CD4-positive, alpha-beta T cell treated with Interleukin-6 at 100 ng/mL for 8 hours (primary cell): ENCODE data around the gene RNF212B.
A peak's percentile ranks its signal among the peaks of the same experiment; 100 is the strongest.
"Not testable (repeated sequence)": the region's sequence is repeated elsewhere in the genome, so short reads cannot be mapped to it uniquely, and the experiment has no call there.

Source experiments
- DNase-seq: peaks from one replicate; pipeline ENCODE4 v3.0.0-alpha.2; 2020; ENCODE audit warnings: mixed read lengths, low spot score

RNF212B gene, protein sequence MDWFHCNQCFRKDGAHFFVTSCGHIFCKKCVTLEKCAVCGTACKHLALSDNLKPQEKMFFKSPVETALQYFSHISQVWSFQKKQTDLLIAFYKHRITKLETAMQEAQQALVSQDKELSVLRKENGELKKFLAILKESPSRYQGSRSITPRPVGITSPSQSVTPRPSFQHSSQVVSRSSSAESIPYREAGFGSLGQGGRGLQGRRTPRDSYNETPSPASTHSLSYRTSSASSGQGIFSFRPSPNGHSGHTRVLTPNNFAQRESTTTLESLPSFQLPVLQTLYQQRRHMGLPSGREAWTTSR

DNA sequence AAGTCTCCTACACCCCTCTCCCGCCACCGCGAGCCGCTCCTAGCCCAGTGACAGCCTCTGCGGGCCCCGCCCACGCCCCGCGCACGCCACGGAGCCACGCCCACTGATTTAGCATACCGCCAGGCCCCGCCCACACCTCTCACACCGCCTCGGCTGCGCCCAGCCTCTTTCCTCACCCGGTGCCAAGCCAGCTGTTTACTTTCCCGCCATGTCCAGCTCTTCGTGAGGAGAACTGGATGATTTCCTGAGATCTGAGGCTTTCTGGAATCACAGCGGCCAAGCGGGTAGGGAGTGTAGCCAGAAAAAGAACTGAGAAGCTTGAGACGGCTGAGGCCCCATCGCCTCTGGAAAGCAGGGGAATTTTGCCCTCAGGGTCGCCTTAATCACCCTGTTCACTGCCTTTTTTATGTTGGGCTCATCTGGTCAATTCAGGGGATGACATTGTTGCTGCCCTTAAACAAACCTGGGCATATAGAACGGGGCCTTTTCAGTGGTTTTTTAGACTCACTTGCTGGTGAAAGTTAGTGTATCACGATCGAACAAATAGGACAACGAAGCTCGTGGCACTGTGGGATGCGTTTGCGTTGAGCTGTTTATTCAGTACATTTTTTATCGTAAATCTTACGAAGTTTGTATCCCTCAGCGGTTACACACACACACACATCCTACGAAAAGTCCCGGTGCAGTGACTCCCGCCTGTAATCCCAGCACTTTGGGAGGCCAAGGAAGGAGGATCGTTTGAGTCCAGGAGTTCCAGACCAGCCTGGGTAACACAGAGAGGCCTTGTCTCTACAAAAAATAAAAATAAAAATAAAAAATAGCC lies at the start of gene RNF212B:
TSS of gene RNF212B (plus strand) at position 165 of the 823 bp plus-strand sequence. CDS start 2,410 bp downstream, outside the sequence.
- DNase-seq, result peak; percentile 51

DNA sequence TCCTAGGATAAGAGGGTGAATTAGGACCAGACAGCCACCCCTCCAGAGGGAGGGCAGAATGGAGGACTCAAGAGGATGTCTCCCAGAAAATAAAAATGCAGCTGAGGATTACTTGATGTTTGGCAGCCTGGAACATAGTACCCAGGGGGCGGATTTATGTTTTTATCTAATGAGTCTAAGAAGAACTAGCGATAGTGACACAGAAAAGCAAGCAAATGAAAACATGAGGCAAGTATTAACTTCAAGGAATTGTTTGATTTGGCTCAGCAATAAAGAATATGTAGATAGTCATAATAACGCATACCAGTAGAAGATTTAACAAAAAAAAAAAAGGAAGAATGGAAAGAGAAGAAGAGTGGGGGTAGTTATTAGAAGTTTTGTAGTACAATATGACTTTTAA lies 44.3 kb upstream of the RNF212B start:
- no peak for DNase-seq

DNA sequence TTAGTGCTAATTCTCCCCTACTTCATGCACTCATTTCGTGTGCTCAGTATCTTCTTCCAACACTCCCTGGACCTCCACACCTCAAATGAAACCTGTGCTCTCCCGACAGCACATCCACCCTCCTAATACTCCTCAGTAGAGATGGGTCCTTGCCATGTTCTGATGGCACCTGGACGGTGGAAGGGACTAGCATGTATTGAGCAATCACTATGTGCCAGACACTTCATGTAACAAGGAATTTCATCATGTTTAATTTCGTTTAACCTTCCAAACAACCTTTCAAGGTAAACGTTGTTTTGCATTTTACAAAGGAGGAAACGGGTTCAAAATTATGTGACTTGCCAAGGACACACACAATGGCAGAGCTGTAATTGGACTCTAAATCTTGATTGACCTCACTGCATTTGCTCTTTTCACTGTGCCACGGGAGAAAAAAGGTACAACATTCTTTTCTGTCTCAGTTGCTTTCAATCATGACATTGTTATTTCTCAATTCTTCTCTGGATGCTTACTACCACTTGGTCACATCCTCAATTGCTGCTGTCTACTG lies 42.1 kb upstream of the RNF212B start:
- no peak for DNase-seq

DNA sequence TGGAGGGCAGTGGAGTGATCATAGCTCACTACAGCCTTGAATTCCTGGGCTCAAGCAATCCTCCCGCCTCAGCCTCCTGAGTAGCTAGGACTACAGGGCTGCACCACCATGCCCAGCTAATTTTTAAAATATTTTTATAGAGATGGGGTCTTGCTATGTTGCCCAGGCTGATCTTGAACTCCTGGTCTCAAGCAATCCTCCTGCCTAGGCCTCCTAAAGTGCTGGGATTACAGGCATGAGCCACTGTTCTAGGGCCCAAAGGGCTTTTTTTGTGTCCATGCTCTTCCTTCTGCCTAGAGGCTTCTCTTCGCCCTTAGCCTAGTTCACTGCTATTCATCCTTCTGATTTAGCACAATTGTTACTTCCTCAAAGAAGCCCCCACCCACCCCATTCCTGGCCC lies 41.2 kb upstream of the RNF212B start:
- DNase-seq, result not testable (repeated sequence)

DNA sequence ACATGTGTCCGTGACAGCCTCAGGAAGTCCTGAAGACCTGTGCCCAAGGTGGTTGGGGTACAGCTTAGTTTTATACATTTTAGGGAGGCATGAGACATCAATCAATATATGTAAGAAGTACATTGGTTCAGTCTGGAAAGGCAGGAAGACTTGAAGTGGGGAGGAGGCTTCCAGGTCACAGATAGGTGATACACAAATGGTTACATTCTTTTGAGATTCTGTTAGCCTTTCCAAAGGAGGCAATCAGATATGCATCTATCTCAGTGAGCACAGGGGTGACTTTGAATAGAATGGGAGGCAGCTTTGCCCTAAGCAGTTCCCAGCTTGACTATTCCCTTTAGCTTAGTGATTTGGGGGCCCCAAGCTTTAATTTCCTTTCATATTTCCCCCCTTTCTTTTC lies 38.6 kb upstream of the RNF212B start:
- not testable (repeated sequence) for DNase-seq

DNA sequence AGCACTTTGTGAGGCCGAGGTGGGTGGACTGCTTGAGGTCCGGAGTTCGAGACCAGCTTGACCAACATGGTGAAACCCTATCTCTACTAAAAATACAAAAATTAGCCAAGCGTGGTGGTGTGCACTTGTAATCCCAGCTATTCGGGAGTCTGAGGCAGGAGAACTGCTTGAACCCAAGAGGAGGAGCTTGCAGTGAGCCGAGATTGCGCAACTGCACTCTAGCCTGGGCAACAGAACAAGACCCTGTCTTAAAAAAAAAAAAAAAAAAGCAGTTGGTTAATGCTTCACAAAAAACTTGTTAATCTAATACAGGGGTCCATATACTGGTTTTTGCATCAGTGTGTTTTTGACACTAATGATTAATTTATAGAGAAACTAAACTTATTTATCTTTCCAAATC lies 35.7 kb upstream of the RNF212B start:
- no peak for DNase-seq

DNA sequence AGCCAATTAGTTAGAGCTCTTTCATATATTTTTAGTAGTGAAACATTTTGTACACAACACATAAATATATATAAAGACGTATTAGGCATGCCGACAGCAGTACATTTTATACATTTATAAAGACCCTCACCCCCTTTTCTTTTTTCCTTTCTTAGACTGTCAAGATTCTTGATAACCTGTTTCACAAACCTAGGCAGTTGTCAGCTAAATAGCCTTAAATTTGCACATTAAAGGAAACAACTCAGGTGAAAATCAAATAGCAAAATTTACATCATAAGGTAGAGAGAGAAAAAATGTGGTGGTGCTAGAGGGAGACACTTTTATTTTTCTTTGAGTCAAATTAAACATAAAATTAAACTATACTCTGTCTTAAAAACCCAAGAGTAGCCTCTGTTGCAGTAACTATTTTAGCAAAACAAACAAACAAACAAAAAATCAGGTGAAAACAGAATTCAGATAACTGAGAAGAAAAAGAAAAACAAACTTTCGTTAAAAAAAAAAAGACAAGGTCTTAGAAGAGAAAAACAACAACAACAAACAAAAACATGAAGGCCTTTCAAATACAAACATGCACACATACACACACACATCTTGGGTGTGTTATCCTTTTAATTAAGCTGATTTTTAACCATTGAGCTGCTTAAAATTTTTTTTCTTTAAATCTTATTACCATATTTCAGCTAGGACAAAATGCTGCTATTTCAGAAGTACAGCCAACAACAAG lies 31.2 kb upstream of the RNF212B start:
- no peak for DNase-seq

DNA sequence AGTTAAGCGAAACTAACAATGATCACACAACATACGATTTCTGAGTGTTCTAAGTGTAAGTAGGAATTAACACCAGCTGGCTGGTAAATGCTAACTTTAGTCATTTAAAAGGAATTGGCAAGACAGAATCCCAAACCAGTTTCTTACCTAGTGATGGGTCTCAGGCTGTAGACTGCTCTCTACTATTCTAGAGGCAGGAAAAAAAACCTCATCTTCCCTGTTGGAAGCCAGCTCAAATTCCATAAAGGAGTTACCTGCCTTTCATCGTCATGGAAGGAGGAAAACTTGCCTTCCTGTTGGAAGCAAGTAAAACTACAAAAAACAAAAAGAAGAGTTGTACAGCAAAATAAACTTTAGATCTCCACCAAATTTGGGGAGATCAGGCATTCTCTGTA lies 30.6 kb upstream of the RNF212B start:
- DNase-seq, result no peak

DNA sequence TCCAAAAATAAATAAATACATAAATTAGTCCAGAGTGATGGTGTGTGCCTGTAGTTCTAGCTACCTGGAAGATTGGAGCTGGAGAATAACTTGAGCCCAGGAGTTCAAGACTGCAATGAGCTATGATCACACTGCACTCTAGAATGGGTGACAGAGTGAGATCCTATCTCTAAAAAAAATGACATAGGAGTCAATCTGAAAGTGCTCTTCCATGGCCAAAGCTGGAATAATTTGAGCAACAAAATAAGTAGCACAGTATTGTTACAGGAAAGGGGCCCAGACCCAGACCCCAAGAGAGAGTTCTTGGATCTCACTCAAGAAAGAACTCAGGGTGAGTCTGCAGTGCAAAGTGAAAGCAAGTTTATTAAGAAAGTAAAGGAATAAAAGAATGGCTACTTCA lies 29.4 kb upstream of the RNF212B start:
- DNase-seq, result no peak

DNA sequence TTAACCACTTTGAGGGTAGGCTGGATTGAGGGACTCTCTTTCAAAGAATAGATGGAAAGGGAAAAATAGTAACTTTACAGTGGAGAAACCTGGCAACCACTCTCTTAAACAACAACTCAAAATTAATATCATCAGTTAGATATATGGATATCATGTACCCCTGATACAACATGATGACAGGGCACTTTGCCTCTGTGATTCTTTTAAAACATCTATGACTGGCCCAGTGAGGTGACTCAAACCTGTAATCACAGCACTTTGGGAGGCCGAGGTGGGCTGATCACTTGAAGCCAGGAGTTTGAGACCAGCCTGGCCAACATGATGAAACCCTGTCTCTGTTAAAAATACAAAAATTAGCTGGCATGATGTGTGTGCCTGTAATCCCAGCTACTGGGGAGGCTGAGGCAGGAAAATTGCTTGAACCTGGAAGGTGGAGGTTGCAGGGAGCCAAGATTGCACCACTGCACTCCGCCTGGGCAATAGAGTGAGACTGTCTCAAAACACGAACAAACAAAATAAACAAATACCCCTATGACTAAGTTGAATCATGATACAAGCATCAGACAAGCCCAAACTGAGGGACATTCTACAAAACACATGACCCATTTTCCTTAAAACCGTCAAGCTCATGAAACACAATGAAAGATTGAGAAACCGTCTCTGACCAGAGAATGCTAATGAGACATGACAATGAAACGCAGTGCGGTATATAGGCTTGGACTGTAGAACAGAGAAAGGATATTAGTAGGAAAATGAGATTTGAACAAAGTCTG lies 27.9 kb upstream of the RNF212B start:
- DNase-seq, result no peak

DNA sequence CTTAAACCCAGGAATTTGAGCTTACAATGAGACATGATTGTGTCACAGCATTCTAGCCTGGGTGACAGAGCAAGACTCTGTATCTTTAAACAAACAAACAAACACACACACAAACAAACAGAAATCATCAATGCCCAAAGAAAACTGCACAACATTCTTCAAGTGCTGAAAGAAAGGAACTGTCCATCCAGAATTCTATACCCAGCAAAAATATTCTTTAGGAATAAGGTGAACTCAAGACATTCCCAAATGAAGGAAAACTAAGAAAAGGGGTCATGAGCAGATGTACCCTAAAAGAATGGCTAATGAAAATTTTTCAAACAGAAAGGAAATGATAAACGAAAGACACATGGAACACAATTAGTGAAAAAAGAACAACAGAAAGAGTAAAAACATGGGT lies 22.3 kb upstream of the RNF212B start:
- no peak for DNase-seq

DNA sequence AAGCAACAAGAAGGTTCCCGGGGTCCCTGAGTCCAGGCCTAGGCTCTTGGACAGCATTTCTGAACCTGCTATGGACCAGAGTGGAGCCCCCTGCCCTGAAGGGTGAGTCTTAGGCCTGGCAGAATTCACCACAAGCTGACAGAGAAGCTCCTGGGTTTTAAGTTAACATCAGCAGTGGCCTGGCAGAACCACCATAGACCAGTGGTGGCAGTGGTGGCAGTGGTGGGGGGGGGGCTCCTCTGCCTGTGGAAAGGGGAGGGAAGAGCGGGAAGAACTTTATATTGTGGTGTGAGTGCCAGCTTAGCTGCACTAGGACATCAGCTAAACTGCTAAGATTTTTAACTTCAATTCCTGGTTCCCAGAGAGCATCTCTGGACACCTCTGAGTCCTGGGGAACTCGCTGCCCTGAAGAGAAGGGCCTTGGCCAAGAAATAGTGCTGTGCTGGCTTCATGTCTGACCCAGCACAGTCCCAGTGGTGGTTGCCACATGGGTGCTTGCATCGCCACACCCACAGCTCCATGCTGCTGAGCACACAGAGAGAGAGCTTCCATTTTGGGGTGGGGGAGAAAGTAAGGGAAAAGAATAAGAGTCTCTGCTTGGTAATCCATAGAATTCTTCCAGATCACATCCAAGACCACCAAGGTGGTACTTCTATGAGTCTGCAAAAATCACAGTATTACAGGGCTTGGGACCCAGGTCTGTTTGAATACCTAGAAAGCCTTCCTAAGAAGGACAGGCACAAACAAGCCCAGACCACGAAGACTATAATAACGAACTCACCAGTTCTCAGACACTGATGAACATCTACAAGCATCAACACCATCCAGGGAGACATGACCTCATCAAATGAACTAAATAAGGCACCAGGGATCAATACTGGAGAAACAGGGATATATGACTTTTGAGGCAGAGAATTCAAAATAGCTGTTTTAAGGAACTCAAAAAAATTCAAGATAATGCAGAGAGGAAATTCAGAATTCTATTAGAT lies 20.4 kb upstream of the RNF212B start:
- no peak for DNase-seq

DNA sequence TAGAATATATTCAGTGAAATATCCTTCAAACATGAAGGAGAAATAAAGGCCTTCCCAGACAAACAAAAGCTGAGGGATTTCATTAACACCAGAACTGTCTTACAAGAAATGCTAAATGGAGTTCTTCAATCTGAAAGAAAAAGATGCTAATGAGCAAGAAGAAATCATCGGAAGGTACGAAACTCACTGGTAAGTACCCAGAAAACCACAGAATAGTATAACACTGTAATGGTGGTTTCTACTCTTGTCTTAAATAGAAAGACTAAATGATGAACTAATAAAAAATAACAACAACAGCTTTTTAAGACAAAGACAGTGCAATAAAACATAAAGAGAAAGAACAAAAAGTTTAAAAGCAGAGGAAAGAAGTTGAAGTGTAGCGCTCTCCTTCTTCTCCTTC lies 18.7 kb upstream of the RNF212B start:
- DNase-seq, result no peak

DNA sequence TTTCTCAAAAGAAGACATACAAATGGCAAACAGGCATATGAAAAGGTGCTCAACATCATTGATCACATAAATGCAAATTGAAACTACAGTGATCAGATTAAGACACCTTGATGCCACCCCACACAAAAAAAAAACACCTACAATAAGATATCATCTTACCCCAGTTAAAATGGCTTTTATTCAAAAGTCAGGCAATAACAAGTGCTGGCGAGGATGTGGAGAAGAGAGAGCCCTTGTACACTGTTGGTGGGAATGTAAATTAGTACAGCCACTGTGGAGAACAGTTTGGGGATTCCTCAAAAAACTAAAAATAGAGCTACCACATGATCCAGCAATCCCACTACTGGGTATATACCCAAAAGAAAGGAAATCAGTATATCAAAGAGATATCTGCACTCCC lies 12.8 kb upstream of the RNF212B start:
- DNase-seq, result not testable (repeated sequence)

DNA sequence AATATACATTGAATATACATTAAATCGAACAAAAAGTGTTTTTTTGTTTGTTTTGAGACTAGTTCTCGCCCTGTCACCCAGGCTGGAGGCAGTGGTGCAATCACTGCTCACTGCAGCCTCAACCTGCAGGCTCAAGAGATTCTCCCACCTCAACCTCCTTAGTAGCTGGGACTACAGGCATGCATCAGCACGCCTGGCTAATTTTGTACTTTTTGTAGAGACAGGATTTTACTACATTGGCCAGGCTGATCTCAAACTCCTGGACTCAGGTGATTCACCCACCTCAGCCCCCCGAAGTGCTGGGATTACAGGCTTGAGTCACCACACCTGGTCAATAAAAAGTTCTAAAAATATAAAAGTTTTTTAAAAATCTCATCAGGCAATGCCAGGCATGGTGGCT lies 10.2 kb upstream of the RNF212B start:
- no peak for DNase-seq

DNA sequence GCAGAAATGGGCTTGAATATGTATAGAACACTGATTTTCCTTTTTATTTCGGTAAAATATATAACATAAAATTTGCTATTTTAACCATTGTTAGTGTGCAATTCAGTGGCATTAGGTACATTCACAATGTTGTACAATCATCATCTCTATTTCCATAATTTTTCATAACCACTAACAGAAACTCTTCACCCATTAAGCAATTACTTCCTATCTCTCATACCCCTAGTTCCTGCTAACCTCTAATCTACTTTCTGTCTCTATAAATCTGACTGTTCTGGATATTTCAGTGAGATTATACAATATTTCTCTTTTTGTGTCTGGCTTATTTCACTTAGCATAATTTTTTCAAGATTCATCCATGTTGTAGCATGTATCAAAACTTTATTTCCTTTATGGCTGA lies 8.9 kb upstream of the RNF212B start:
- DNase-seq, result no peak

DNA sequence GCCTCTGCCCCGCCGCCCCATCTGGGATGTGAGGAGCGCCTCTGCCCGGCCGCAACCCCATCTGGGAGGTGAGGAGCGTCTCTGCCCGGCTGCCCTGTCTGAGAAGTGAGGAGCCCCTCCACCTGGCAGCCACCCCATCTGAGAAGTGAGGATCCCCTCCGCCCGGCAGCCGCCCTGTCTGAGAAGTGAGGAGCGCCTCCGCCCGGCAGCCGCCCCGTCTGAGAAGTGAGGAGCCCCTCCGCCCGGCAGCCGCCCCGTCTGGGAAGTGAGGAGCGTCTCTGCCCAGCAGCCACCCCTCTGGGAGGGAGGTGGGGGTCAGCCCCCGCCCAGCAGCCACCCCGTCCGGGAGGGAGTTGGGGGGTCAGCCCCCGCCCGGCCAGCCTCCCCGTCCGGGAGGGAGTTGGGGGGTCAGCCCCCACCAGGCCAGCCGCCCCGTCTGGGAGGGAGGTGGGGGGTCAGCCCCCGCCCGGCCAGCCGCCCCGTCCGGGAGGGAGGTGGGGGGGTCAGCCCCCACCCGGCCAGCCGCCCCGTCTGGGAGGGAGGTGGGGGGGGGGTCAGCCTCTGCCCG lies 5.4 kb upstream of the RNF212B start:
- not testable (repeated sequence) for DNase-seq

DNA sequence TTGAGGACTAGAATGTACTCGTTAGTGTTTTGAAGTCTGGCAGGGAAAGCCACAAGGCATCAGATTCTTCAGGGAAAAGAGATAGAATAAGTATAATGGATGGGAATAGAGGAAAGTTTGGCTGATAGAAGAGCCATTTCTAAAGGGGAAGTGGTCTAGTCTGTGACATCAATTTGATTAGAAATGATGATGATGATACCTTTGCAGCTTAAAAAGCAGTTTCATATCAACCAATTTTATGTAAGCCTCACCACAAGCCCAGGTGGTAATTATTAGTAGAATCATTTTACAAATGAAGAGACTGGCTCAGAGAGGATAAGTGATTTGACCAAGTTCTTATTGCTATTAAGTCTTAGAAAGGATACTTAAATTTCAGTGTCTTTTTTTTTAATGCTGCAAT lies 2.9 kb downstream of the RNF212B start:
- no peak for DNase-seq

DNA sequence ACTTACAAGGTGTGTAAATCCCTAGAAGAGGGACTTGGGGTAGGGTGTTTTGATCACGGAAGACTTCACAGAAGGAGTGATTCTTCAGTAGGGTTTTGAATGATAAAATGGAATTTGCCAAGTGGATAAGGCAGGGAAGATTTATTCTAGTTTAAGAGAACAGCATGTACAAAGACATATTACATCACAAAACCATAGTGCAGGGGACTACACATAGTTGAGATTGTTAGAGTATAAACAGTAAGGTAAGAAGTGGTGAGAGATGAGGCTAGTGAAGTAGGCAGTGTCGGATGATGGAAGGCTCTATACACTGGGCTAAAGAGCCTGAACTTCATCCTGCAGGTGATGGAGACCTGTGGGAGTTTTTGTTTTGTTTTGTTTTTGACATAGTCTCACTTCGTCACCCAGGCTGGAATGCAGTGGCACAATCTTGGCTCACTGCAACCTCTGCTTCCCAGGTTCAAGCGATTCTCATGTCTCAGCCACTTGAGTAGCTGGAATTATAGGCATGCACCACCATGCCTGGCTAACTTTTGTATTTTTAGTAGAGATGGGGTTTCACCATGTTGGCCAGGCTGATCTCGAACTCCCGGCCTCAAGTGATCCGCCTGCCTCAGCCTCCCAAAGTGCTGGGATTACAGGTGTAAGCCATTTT lies 3.5 kb downstream of the RNF212B start:
- not testable (repeated sequence) for DNase-seq

DNA sequence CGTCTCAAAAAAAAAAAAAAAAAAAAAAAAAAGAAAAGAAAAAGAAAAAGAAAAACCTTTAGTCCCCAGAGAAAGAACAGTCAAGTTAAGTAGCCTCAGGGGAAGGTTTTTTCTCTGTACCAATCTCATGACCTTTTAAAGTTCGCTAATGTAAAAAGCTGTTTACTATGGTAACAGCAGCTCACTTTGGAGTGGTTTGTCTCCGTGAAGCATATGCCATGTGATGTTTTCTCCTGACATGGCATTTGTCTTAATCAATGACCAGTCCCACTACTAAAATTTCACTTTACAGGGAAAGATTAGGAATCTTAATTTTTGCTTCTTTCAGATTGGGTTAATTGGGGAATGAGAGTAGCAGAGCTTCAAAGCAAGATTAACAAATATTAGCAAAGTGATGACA lies 4.3 kb downstream of the RNF212B start:
- no peak for DNase-seq
